Measurements from ENCODE around the gene EZR.
A peak's percentile ranks its signal among the peaks of the same experiment; 100 is the strongest.
"Not testable (repeated sequence)": the region's sequence is repeated elsewhere in the genome, so short reads cannot be mapped to it uniquely, and the experiment has no call there.

Gene EZR

GRCh38 chr6:158841358-158841757 is 22.2 kb upstream of the EZR start:
- no peak for DNase-seq (ENCODE audit: low read depth)

- DNase-seq (ENCODE audit: low read depth): no peak
Measured at GRCh38 chr6:158840465-158840864, 21.3 kb upstream of the EZR start.

GRCh38 chr6:158839796-158840195 is 20.6 kb upstream of the EZR start:
- DNase-seq (ENCODE audit: low read depth): no peak

GRCh38 chr6:158838790-158839189 is 19.6 kb upstream of the EZR start:
- DNase-seq (ENCODE audit: low read depth): not testable (repeated sequence)

GRCh38 chr6:158837684-158838625 is 18.8 kb upstream of the EZR start:
- DNase-seq (ENCODE audit: low read depth): no peak

- no peak for DNase-seq (ENCODE audit: low read depth)
Measured at GRCh38 chr6:158836625-158837311, 17.6 kb upstream of the EZR start.

- no peak for DNase-seq (ENCODE audit: low read depth)
Measured at GRCh38 chr6:158835616-158836221, 16.6 kb upstream of the EZR start.

- no peak for DNase-seq (ENCODE audit: low read depth)
Measured at GRCh38 chr6:158834675-158835385, 15.7 kb upstream of the EZR start.

GRCh38 chr6:158832807-158833206 is 13.6 kb upstream of the EZR start:
- not testable (repeated sequence) for DNase-seq (ENCODE audit: low read depth)

- DNase-seq (ENCODE audit: low read depth): no peak
Measured at GRCh38 chr6:158832026-158832425, 12.9 kb upstream of the EZR start.

GRCh38 chr6:158831571-158831970 is 12.4 kb upstream of the EZR start:
- DNase-seq (ENCODE audit: low read depth): no peak

GRCh38 chr6:158830736-158831135 is 11.6 kb upstream of the EZR start:
- DNase-seq (ENCODE audit: low read depth): no peak

GRCh38 chr6:158828807-158829206 is 9.6 kb upstream of the EZR start:
- DNase-seq (ENCODE audit: low read depth): no peak

GRCh38 chr6:158826819-158827501 is 7.8 kb upstream of the EZR start:
- no peak for DNase-seq (ENCODE audit: low read depth)

GRCh38 chr6:158825951-158826306 is 6.8 kb upstream of the EZR start:
- DNase-seq (ENCODE audit: low read depth): no peak

- no peak for DNase-seq (ENCODE audit: low read depth)
Measured at GRCh38 chr6:158825038-158825950, 6.1 kb upstream of the EZR start.

- not testable (repeated sequence) for DNase-seq (ENCODE audit: low read depth)
Measured at GRCh38 chr6:158823616-158824015, 4.4 kb upstream of the EZR start.

GRCh38 chr6:158819977-158820622 is 932 bp upstream of the EZR start:
- DNase-seq (ENCODE audit: low read depth): no peak

GRCh38 chr6:158818581-158819212 is 471 bp downstream of the EZR start:
- DNase-seq (ENCODE audit: low read depth): peak; percentile 43
